ENCODE results near the gene C19orf12.

DNA sequence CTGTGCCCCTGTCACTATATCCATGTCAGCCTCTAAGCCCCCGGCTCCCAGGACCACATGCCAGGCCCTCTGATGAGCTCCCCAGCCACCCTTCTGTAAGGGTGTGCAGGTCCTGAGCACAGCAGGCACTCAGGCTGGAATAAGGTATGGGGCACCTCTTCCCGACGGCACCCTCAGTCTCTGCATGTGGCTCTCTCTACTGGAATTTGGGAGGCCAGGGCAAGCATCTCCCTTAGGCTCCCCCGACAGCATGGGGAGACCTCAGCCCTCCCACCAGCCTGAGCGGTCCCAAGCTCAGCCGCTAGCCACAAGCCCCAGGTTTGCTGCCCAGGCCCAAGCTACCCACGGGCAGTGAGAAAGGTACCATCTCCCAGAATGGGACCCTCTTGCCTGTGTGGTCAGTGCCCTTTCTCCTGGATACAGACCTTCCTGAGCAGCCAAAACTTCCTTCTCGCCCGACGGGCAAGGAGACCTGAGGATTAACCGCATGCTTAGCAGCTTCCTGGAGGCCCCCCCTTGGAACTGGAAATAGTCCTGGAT, 22.5 kb upstream of the C19orf12 start:
- no peak for TF ChIP-seq EZH2 (IDR thresholded peaks at IDR 0.05; ENCODE audit: low read length, missing control alignments)
- TF ChIP-seq, protein P1, sequence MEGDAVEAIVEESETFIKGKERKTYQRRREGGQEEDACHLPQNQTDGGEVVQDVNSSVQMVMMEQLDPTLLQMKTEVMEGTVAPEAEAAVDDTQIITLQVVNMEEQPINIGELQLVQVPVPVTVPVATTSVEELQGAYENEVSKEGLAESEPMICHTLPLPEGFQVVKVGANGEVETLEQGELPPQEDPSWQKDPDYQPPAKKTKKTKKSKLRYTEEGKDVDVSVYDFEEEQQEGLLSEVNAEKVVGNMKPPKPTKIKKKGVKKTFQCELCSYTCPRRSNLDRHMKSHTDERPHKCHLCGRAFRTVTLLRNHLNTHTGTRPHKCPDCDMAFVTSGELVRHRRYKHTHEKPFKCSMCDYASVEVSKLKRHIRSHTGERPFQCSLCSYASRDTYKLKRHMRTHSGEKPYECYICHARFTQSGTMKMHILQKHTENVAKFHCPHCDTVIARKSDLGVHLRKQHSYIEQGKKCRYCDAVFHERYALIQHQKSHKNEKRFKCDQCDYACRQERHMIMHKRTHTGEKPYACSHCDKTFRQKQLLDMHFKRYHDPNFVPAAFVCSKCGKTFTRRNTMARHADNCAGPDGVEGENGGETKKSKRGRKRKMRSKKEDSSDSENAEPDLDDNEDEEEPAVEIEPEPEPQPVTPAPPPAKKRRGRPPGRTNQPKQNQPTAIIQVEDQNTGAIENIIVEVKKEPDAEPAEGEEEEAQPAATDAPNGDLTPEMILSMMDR (conservative IDR thresholded peaks at IDR 0.05 in 1 of 2, IDR thresholded peaks at IDR 0.05 in 1 of 2; ENCODE audit: low read depth in 1 of 2, low read length in 2 of 2) = no peak
